ENCODE measurements around the gene CHRNG.

CHRNG gene

GRCh38 chr2:232508251-232508650, 31.2 kb upstream of the CHRNG start:
- DNase-seq, result no peak

GRCh38 chr2:232511336-232511890, 28.1 kb upstream of the CHRNG start:
- DNase-seq, result no peak

DNA sequence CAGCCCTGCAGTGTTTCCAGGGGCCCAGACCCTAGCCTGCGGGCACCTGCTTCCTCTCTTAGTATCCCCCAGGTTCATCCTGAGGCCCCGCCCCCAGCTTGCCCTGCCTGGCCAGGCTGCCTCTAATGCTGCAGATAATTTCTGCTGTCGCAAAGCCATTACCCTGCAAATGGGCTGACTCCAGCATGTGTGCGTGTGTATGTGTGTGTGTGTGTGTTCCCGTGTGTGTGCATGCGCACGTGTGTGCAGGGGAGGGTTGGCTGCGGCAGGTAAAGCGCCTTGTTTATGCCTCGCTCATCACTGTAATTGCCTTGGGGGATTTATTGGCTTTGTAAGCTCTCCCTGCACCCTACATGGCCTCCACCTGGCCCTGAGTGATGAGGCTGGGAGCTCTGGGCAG, 26.9 kb upstream of the CHRNG start:
- no peak for DNase-seq

GRCh38 chr2:232513353-232513752, 26.1 kb upstream of the CHRNG start:
- DNase-seq, result no peak

GRCh38 chr2:232515639-232516038, 23.9 kb upstream of the CHRNG start:
- no peak for DNase-seq

GRCh38 chr2:232516551-232516950, 22.9 kb upstream of the CHRNG start:
- DNase-seq, result no peak

- no peak for DNase-seq
Observed at GRCh38 chr2:232518844-232519243, 20.6 kb upstream of the CHRNG start.

DNA sequence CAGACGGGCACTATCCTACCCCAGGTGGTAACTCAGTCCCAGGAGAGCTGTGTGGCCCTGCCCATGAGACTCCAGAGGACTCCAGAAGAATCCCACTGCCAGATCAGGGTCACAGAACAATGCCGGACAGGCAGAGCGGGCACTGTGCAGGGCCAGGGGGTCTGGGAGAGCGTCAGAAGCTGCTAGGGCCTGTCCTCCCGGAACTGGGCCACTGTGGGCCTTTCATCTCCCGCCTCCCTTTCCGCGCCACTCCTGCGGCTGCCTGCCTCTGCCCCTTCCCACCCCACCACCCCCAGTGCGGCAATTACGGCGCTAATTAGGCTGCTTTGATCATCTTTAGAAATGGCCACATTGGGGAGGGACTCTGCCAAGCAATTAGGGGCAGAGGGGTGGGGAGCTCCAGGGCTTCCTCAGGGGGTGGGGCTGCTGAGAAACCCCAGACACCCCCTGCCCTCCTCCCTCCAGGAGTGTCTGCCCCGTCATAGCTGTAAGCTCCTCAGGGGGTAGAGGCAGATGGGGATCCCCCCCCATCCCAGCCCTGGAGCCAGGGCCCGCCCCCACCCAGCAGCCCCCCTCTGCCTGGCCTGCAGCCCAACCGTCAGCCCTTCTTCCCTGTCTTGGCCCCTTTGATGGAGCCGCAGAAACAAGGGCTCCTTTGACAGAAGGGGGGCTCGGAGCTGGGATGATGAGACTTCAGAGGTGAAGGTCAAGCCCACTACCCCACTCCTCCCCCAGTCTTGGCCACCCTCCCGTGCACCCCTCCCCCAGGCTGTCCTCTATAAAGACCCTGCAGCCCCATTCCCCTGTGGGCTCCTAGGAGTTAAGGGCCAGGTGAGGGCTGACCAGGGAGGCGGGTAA, 19.7 kb upstream of the CHRNG start, which contains the start of gene PRSS56:
PRSS56 (plus strand) TSS at position 808 of the 858 bp plus-strand sequence. CDS start 211 bp downstream, outside the sequence.
- no peak for DNase-seq

DNA sequence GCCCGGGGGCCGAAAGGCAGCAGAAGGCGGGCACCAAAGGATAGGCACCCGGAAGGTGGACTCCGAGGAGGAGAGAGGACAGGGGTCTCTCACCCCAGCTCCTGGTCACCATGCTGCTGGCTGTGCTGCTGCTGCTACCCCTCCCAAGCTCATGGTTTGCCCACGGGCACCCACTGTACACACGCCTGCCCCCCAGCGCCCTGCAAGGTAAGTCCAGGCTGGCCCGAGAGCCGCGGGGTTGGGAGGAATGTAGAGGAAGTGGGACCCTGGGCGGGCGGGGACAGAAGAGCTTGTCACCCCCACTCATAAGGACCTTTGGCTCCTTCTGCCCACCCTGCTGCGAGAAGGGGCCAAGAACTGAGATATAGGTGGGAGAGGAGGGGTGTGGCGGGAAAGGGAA, 19.0 kb upstream of the CHRNG start:
- no peak for DNase-seq

GRCh38 chr2:232521098-232521497, 18.4 kb upstream of the CHRNG start:
- no peak for DNase-seq

GRCh38 chr2:232521959-232522622, 17.4 kb upstream of the CHRNG start:
- peak; percentile 49 to 76 for DNase-seq

DNA sequence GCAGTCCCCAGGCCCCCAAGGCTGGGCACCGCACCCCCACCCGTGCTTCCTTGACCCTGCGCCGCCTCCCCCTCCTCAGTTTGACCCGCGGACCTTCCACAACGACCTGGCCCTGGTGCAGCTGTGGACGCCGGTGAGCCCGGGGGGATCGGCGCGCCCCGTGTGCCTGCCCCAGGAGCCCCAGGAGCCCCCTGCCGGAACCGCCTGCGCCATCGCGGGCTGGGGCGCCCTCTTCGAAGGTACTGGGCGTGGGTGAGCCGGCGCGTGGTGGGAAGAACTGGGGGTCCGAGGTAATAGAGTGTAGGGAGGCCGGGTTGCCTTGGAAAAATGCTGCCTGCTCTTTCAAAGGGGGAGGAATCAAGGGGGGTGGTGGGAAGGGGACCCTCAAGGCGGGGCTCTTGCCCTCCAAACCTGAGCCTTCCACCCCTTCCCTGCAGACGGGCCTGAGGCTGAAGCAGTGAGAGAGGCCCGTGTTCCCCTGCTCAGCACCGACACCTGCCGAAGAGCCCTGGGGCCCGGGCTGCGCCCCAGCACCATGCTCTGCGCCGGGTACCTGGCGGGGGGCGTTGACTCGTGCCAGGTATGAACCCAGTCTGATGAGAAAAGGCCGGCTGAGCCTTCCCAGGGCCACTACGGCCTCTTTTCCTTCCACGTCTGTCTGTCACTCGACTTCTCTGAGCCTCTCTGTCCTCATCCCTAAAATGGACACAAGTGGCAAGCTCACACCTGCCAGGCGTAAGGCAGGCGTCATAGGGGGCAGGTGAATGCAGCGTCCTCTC, 16.7 kb upstream of the CHRNG start:
- DNase-seq, result no peak

- no peak for DNase-seq
Observed at GRCh38 chr2:232523402-232523681, 16.1 kb upstream of the CHRNG start.

DNA sequence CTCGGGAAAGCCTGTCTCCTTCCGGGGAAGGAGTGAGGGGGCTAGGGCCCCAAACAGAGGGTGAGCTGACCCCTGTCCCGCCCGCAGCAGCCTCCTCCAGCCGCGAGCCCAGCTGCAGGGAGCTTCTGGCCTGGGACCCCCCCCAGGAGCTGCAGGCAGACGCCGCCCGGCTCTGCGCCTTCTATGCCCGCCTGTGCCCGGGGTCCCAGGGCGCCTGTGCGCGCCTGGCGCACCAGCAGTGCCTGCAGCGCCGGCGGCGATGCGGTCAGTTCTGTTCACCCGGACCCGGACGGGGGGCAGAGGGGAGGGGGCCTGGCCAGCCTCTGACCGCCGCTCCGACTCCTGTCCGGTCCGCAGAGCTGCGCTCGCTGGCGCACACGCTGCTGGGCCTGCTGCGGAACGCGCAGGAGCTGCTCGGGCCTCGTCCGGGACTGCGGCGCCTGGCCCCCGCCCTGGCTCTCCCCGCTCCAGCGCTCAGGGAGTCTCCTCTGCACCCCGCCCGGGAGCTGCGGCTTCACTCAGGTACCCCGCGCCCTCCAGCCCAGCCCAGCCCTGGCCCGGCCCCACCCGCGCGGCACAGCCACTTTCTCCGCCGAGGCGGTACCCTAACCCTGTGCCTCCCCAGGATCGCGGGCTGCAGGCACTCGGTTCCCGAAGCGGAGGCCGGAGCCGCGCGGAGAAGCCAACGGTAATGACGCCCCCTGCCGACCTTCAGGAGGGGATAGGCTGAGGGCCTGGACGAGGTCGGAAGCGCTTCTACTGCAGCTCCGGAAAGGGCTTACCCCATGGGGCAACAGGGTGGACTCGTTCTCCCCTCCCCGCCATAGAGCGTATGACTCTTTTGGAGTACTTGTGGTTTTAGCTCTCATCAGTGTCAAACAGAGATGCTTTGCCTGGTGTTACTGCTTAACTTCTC, 15.6 kb upstream of the CHRNG start:
- peak in 1 of 2 experiments; percentile 20 for DNase-seq

DNA sequence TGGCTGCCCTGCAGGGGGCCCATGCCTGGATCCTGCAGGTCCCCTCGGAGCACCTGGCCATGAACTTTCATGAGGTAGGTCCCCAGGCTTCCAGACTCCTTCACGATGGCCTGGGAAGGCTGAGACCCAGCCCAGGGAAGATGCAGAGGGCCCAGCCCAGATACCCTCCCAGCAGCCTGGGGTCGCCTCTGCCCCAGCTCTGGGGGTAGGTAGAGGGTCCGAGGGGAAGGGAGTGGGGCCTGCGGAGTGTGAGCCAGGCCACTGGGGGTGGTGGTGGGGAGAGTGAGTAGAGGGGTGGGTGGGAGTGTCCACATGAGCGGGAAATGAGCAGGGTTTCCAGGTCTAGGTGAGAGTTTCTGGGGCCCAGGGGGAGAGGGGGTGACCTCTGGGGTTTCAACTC, 14.7 kb upstream of the CHRNG start:
- no peak for DNase-seq

GRCh38 chr2:232525199-232525598, 14.3 kb upstream of the CHRNG start:
- DNase-seq, result no peak

GRCh38 chr2:232525791-232526371, 13.6 kb upstream of the CHRNG start, which contains the start of gene CHRND:
TSS of gene CHRND (plus strand) at chr2:232526160. CDS start at chr2:232526216, 56 bp downstream.
- no peak for DNase-seq

DNA sequence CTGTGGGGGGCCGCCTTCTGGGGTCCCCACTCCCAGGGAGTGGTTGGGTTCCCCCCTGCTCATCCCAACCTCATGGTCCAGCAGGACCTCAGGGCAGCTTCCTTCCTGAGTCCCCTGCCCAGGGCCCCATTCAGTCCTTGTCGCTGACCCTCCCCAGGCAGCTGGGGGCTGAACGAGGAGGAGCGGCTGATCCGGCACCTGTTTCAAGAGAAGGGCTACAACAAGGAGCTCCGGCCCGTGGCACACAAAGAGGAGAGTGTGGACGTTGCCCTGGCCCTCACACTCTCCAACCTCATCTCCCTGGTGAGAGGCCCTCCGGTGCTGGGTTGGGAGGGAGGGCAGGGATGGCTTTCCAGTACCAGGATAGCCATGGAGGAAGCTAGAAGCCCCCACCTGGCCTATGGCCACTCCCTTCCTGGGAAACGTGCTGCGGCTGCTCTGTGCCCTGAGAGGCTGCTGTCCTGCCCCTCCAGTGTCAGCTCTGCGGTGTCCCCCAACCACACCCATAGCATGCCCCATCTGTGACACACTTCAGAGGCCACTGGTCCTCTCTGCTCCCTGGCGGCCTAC, 13.0 kb upstream of the CHRNG start:
- no peak for DNase-seq

- DNase-seq, result no peak
Observed at GRCh38 chr2:232527905-232528470, 11.5 kb upstream of the CHRNG start.

DNA sequence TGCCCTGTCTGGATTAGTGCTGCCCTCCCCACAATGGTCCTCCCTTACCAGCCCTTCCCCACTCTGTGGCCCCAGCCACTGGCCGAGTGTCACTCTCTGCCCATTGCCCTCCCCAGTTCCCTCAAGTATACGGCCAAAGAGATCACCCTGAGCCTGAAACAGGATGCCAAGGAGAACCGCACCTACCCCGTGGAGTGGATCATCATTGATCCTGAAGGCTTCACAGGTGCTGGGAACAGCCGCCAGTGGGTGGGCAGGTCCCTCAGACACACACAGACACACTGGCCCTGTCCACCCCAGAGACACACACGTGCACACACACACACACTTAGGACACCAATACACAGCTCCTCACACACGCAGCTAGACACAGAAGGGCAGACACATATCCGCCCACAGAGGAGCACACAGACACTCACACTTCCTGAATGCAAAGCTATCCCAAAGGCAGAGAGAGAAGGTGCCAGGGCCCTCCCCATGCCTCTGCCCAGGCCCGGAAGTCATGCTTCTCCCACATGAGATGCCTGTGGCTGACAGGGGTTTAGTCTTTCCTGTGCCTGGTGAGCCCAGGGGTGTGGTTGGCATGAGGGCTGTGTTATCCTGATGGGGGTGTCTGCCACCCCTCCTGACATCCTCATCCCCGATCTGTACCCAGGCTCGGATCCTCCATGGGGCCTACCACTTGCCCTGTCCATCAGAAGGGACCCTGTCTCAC, 10.6 kb upstream of the CHRNG start:
- DNase-seq, result no peak
